Right atrium auricular region (tissue), 2 donors: ENCODE data around the gene ANKRD11. TPM values are rescaled to one million over a fixed set of nuclear protein-coding genes. Genes with fewer than 3 reads are reported as not detected.

Experiments
- DNase-seq: peaks from one replicate; pipeline ENCODE4 v3.0.0-alpha.2; 2019; ENCODE audit warnings: low spot score
- H3K27ac ChIP-seq, 2 donors: fragments of 200-600 bp; sonication (generic); 1 replicate in 1 of 2; 2 replicates in 1 of 2; pipeline ENCODE4 v1.5.1; 2016 to 2019
- H3K27me3 ChIP-seq, 2 donors: fragments of 200-600 bp; sonication (generic); one replicate each; pipeline versions ENCODE4 v1.5.1 to v1.6.0; 2017 to 2019
- H3K36me3 ChIP-seq: fragments of 200-600 bp; sonication (generic); one replicate; pipeline ENCODE4 v1.5.1; 2016
- H3K4me1 ChIP-seq, 2 donors: fragments of 200-600 bp; sonication (generic); one replicate each; pipeline versions ENCODE4 v1.5.1 to v1.6.0; 2017 to 2019
- H3K4me3 ChIP-seq, 2 donors: fragments of 200-600 bp; sonication (generic); 1 replicate in 1 of 2; 2 replicates in 1 of 2; pipeline ENCODE4 v1.5.1; 2017 to 2019; ENCODE audit warnings: mild to moderate bottlenecking in 1 of 2, moderate library complexity in 1 of 2
- H3K9me3 ChIP-seq, 2 donors: fragments of 200-600 bp; sonication (generic); one replicate each; pipeline ENCODE4 v1.5.1; 2019
- total RNA-seq, 2 donors: library from RNA; depleted of rRNA; stranded (reverse); fragments of >200 nt; gene quantifications; one replicate each; pipeline ENCODE4 v1.1.0, GENCODE V29; 2016
- TF ChIP-seq, protein P1 (sequence below), 2 donors: fragments of 200-600 bp; sonication (generic); IDR thresholded peaks; one replicate each; pipeline ENCODE4 v1.5.1; 2019; ENCODE audit warnings: antibody characterized with exemption in 2 of 2

The ANKRD11 gene
- total RNA-seq, 2 donors from 2014 or later, result 55.2 to 68.1 TPM

DNA sequence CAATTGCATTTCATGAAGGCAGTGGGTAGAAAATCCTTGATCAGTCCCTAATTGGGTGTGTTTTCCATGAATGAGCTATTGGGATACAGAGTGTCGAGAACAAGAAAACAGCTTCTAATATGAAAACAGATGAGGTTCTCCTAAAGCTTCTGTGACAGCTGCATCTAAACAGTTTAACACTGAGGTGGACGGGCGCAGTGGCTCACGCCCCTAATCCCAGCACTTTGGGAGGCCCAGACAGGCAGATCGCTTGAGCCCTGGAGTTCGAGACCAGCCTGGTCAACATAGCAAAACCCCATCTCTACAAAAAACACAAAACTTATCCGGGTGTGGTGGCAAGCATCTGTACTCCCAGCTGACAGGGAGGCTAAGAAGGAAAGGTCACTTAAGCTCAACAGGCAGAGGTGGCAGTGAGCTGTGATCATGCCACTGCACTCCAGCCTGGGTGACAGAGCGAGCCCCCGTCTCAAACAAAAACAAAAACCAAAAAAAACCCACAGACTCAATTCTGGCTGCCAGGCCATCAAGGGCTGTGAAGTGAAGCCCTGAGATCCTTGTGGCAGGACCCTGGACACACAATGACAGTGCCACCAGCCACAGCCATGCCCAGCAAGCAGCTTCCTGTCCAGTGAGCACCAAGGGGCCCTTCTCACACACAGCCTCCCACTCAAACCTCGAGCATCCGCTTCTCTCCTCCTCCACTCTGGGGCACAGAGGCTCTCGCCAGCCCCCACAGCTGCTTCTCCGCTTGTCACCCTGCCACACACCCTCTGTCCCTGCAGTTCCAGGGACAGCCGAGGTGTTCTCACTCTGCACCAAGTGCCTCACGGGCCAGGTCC is 44.0 kb downstream of the ANKRD11 start:
- Histone ChIP-seq H3K4me3 (no peak overlapping the region), H3K27ac (peak overlapping the region in 1 of 2 donors; percentile 31), H3K36me3 (no peaks in the 10 kb centered on the region), H3K9me3 (no peaks in the 10 kb centered on the region), H3K27me3 (no peaks in the 10 kb centered on the region), H3K4me1 (peaks cover 0 to 76% of the 10 kb centered on the region in 2 donors)
- DNase-seq, result no peak
- TF ChIP-seq, protein P1, sequence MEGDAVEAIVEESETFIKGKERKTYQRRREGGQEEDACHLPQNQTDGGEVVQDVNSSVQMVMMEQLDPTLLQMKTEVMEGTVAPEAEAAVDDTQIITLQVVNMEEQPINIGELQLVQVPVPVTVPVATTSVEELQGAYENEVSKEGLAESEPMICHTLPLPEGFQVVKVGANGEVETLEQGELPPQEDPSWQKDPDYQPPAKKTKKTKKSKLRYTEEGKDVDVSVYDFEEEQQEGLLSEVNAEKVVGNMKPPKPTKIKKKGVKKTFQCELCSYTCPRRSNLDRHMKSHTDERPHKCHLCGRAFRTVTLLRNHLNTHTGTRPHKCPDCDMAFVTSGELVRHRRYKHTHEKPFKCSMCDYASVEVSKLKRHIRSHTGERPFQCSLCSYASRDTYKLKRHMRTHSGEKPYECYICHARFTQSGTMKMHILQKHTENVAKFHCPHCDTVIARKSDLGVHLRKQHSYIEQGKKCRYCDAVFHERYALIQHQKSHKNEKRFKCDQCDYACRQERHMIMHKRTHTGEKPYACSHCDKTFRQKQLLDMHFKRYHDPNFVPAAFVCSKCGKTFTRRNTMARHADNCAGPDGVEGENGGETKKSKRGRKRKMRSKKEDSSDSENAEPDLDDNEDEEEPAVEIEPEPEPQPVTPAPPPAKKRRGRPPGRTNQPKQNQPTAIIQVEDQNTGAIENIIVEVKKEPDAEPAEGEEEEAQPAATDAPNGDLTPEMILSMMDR (IDR thresholded peaks at IDR 0.05), result no peak

DNA sequence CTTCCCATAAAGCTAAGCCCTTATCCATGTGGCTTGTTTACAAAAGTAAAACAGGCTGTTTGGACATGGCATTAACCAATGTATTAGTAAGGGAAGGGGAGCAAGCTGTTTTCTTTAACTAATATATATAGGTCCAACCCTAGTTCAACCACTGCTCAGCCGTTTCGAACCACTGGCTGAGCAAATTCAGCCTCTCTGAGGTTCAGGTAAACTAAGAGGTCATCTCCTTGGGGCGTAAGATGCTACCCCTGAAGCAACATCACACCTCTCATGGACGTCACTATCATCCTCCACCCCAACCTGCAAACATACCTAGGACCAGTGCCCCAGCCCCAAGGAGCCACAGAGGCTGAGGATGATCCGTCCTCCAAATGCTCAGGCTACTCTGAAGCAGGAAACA is 45.2 kb downstream of the ANKRD11 start:
- no peaks in the 10 kb centered on the region for H3K9me3 ChIP-seq
- no peaks in the 10 kb centered on the region for H3K36me3 ChIP-seq
- H3K27ac ChIP-seq, result no peak overlapping the region
- H3K4me3 ChIP-seq, result no peak overlapping the region
- peaks cover 0 to 84% of the 10 kb centered on the region in 2 donors for H3K4me1 ChIP-seq
- no peak for DNase-seq
- TF ChIP-seq, protein P1 (IDR thresholded peaks at IDR 0.05), result no peak
- H3K27me3 ChIP-seq, result no peaks in the 10 kb centered on the region

DNA sequence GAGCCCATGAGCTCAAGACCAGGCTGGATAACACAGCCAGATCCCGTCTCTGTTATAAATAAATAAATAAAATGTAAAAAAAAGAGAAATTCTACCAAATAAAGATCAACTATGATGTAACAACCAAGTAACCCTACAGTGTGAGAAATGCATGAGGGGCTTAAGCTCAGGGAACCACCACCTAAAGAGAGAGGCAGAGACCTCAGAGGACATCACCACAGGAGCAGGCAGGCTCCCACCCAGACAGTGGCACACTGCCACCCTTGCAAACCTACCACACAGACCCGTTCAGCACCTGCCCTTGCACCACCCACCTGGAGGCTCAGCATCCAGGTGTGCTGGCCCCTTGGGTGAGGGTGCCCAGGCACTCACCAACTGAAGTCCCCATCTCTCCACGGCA is 45.6 kb downstream of the ANKRD11 start:
- H3K36me3 ChIP-seq, result no peaks in the 10 kb centered on the region
- DNase-seq, result no peak
- TF ChIP-seq, protein P1 (IDR thresholded peaks at IDR 0.05), result no peak
- H3K27me3 ChIP-seq, result no peaks in the 10 kb centered on the region
- H3K4me1 ChIP-seq, result peaks cover 0 to 87% of the 10 kb centered on the region in 2 donors
- H3K4me3 ChIP-seq, result no peak overlapping the region
- H3K27ac ChIP-seq, result no peak overlapping the region
- H3K9me3 ChIP-seq, result no peaks in the 10 kb centered on the region

DNA sequence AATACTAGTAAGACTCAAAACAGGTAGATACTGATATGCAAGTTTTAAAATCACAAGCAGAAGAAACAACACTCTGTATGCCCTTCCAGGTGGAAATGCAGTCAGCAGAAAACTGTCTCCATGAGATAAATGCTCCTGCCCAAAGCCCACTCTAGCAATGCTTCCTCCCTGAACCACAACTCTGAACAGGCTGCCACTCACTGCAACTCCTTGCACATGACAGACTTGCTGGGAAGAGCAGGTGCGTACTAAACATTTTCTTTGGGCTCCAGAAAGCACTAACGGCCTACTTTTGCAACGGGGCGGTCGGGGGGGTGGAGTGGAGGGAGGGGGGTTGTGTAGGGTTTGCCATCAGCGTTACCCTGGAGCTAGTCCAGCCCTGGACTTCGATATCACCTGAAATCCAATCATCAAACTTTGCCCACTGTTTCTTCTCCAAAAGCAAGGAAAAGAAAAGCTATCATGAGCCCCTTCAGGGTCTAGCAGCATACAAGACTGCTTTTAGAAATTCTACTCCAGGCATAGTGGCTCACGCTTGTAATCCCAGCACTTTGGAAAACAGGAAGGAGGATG is 46.1 kb downstream of the ANKRD11 start:
- no peak for DNase-seq
- H3K27me3 ChIP-seq, result no peaks in the 10 kb centered on the region
- TF ChIP-seq, protein P1 (IDR thresholded peaks at IDR 0.05), result no peak
- peaks cover 0 to 91% of the 10 kb centered on the region in 2 donors for H3K4me1 ChIP-seq
- no peak overlapping the region for H3K27ac ChIP-seq
- H3K9me3 ChIP-seq, result no peaks in the 10 kb centered on the region
- H3K4me3 ChIP-seq, result no peak overlapping the region
- no peaks in the 10 kb centered on the region for H3K36me3 ChIP-seq

DNA sequence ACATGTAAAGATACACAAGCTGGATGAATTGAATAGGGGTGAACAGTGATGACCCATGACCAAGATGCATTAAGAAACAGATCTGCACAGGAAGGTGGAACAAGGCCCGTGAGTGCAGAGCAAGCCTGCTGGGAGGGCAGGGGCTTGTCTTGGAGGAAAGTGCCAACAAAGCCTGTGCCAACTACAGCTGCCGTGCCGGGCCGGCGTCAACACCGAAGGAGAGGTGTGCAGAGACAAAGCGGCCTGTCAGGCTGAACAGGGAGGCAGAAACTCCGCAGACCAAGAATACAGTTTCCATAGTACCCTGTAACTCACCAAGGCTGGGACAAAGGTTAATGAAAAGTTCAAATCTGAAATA is 46.7 kb downstream of the ANKRD11 start:
- Histone ChIP-seq H3K4me3 (no peak overlapping the region), H3K4me1 (peaks cover 0 to 94% of the 10 kb centered on the region in 2 donors)
- DNase-seq, result no peak

More for the DNA sequence above, 46.7 kb downstream of the ANKRD11 start:
- Histone ChIP-seq H3K36me3 (no peaks in the 10 kb centered on the region), H3K9me3 (no peaks in the 10 kb centered on the region), H3K27ac (no peak overlapping the region), H3K27me3 (no peaks in the 10 kb centered on the region)
- TF ChIP-seq, protein P1 (IDR thresholded peaks at IDR 0.05), result no peak
